ENCODE results near the gene MMP19.

DNA sequence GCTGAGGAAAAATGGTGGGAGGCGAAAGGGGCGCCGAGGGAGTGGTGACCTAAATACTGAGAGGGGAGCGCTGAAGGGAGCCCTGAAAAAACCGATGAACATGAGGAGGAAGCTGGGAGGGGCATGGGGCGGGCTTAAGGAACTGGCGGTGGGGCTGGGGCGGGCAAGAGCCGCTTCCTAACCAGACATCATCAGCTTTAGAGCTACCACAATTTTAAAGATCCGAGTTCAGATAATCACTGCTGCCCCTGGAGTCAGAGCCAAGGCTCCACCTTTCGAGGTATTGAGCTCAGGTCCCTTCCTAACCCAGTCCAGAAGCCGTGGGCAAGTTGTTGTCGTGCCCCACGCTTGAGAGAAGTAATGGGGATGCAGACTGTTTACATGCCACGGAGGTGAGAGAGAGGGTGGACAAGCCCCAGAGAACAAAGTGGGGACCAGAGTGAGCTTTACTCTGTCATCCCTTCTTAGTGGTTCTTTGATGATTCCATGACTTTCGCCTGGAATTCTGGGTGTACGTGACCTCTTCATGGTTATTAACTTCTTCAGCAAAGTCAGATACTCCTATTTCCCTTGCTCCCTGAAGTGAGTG, 24.5 kb downstream of the MMP19 start:
- TF ChIP-seq, protein P1, sequence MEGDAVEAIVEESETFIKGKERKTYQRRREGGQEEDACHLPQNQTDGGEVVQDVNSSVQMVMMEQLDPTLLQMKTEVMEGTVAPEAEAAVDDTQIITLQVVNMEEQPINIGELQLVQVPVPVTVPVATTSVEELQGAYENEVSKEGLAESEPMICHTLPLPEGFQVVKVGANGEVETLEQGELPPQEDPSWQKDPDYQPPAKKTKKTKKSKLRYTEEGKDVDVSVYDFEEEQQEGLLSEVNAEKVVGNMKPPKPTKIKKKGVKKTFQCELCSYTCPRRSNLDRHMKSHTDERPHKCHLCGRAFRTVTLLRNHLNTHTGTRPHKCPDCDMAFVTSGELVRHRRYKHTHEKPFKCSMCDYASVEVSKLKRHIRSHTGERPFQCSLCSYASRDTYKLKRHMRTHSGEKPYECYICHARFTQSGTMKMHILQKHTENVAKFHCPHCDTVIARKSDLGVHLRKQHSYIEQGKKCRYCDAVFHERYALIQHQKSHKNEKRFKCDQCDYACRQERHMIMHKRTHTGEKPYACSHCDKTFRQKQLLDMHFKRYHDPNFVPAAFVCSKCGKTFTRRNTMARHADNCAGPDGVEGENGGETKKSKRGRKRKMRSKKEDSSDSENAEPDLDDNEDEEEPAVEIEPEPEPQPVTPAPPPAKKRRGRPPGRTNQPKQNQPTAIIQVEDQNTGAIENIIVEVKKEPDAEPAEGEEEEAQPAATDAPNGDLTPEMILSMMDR (conservative IDR thresholded peaks at IDR 0.05), result no peak
- no peak for TF ChIP-seq ZFX (IDR thresholded peaks at IDR 0.05)
